NCI-H82 (cell line): ENCODE results near the gene GPR12.

Source experiments
- DNase-seq: peaks from one replicate; lab custom pipeline; 2025; lab: John Stamatoyannopoulos, UW

The GPR12 gene, protein sequence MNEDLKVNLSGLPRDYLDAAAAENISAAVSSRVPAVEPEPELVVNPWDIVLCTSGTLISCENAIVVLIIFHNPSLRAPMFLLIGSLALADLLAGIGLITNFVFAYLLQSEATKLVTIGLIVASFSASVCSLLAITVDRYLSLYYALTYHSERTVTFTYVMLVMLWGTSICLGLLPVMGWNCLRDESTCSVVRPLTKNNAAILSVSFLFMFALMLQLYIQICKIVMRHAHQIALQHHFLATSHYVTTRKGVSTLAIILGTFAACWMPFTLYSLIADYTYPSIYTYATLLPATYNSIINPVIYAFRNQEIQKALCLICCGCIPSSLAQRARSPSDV

DNA sequence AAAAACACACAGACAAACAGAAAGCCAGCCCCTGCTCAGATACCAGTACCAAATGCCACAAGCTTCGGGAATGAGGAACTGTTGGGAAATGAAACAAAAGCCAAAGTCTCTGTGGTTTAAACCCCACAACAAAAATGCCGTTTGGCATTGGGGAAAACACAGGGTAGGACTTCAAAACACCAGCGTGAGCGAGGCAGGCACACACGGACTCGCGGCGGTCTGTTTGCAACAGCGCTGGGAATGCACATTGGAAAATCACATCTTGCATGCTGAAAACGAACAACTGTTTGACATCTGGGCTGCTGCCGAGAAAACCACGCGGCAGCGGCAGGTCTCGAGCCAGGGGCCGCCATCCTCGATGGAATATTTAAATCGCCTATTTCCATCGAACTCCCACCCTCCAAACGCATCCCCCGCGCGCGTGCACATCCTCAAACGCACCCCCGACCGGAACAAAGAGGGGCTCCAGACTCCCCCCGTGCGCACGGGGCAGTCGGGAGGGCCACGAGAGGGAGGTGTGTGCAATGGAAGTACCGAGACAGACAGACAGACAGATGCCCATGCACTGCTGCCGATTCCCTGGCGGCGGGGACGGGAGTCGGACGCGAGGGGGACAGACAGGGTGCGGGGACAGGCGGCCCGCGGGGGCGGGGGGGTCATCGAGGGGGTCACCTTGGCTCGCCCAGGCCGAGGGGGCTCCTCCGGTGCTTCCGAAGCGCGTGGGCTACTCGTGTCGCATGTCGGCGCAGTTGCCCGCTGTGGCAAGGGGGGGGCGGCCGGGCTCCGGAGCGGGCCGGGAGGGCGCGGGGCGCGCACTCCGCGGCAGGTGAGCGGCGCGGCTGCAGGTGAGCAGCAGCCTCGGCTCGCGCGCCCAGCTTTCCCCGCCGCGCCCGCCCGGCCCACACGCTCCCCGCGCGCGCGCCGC is at the start of gene GPR12:
Gene GPR12, minus strand, starts transcription at position 880 of the 925 bp plus-strand sequence. CDS start 959 bp downstream, outside the sequence.
- no peak for DNase-seq

DNA sequence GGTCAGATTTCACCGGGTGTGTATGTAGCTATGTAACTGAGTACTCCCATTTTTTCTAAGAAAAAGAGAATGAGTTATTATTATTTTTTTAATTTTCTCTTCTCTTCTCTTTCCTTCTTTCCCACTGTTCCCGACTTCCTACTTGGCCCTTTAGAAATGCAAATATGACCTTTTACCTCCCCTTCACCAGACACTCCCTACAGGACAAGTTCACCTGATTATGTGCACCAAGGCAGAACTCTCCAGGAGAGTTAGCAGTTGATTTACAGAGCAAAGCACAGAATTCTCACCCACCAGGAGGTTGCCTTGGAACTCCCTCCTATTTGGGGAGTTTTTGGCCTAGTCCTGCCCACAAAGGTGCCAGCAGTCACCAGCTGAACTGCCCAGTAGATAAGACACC is 49.5 kb upstream of the GPR12 start:
- DNase-seq = no peak

DNA sequence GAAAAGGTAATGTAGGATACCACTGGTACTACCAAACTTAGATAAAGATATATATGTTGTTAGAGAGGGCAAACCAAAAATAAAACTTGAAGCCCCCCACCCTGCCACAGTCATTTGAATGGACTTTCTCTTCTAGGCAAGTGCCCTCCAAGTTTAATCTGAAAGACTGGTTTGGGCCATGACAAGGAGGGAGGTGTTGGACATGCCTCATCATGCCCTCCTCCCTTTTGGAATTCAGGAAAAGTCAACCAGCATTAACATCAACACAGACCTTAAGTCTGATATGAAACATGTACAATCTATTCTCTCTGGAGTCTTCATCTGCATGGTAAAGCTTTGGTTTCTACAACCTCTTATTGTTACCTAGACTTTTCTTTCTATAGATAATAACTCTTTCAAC is 46.3 kb upstream of the GPR12 start:
- DNase-seq = no peak

DNA sequence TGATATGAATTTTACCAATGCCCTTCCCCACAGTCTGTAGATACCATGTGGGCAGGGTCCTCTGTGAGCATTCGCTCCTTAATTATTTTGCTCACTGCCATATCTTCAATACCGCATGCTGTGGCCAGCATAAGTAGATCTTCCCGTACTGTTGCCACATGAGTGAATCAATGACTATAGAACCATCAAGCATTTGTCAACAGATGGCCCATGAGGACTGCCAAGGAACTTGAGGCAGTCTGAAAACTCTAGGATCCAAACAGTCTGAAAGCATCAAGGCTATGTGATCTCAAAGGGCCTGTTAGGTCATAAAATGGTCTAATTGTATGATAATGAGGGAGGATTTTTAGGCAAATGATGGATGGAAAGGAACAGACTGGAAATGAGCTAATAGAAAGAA is 27.4 kb upstream of the GPR12 start:
- DNase-seq = no peak

DNA sequence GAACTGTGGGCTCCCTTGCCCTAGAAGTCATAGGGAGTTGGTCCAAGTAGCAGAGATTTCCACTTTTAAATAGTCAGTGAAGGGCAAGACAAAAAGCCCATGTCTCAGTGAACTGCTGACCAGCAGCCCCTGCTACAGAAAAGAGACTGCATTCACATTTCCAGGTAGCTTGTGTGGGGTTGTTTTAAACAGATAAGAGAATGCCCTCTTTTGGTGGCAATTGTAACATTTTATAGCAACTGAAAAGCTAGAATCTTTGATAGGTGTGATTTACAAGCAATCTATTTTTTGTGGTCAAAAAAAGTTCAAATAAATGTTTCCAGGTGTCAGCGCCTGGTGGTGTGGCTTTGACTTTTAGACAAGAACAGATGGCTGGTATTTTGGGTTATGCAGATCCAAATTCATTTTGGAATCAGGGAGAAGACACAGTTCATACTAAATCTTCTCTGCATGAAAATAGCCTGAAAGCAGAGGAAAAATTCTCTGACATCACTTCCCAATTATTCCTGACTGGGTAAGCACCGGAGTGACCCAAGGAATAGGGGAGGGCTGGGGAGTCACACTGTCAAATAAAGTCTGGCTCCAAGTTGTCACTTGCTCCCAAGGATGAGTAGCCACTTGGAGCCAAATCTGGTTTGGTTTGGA is 26.2 kb upstream of the GPR12 start:
- DNase-seq = no peak

DNA sequence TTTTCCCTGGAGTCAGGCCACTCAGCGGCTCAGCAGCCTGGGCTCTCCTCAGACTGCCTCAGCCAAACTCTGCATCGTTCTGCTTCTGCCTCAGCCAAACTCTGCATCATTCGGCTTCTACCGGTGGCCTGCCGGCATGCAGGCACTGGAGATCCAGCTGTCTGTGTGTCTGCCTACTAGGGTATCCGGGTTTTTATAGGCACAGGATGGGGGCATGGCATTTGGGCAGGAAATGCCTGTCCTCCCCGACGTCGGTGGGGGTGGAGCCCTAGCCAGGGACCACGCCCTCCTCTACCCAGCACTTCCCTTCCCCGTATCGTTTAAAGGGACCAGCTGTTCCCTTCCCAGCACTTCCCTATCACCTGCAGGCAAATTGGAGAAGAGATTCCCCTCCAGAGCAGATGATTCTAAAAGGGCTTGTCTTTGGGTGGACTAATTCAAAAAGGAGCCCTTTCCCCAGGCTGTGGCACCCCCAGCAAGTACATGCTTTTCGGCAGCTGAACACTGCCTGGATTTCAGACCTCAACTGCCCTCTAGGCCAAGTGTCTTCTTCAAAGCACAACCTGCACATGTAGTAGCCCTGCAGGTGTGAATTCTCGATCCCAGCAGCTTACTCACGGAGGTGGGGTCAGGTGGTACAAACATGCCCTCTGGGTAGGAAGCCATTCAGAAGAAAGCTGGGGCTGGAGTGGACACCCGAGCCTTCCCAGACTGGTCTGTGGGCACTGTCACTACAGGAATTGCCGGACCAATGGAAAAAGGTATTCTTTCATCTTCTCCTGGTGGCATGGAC is 25.4 kb upstream of the GPR12 start:
- DNase-seq = peak; percentile 51

DNA sequence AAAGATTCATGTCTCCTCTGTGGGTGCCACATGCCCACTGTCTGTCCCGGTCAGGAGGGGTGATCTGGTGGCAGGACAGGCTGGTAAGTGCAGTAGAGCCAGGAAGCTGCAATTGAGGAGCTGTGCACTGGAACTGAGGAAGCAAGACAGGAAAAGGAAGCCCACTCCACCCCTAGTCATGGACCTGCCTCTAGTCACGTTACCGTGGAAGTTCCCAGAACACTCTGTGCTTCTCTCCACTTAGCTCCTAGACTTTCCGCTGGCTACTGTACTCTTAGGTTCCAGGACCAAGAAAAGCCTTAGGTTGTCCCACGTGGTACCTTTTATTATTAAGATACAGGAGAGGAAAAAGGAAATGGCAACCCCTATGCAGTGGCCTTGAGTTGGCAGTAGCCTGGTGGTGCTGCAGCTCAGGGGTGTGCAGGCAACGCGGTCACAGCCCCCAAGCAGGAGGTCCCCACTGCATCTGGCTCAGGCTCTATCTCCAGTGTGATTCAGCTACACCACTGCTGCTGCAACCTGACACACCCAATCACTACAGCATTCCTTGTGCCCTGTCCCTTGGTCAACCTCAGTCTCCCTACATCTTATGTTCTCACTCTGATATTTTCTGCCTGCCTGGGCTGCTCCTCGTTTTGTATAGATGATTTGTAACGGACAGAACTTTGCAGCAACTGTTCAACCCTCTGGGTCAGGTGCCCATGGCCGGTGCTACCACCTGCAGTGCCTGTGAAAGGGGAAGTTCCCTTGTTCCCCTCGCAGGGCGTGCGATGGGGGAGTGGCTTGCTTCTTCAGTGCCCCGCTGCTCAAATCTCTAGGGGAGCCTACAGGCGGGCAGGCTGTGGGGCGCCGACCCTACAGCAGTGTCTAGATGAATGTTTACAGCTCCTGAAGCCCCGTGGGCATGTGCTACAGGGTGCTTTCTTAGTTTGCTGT is 24.4 kb upstream of the GPR12 start:
- no peak for DNase-seq

DNA sequence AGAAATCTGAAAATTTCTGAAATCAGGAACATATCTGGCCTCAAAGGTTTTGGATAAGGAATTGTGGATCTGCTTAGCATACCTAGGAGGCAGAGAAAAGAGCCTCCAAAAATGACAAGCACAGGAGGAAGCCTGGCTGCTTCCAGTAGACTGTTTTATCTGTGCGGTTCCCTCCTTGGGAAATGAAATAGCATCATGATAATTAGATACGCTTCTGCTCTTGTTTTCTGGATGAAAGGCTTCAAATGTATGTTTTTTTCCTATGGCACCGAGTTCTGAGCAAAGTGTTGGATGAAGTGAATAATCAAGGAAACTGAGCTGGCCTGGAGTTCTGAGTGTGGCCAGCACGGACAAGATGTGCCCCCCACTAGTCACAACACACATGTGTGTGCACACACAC is 19.8 kb upstream of the GPR12 start:
- DNase-seq = no peak

DNA sequence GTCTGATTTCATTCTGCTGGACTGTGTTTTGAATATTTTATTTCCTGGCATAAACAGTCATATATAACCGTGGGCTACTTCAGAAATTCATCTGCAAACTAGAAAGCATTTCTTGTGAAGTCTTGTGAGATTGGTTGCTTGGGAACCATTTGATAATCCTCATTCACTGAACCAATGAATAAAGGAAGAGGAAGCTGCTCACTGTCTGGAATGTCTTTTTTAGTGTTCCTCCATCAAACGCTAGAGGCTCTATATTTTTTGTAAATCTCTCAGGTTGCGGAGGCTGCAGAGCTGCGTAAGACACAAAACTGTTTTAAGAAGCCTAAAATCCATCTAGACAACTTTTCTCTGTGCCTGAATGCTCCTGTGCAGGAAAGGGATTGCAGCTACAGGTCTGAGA is 18.7 kb upstream of the GPR12 start:
- DNase-seq = no peak

DNA sequence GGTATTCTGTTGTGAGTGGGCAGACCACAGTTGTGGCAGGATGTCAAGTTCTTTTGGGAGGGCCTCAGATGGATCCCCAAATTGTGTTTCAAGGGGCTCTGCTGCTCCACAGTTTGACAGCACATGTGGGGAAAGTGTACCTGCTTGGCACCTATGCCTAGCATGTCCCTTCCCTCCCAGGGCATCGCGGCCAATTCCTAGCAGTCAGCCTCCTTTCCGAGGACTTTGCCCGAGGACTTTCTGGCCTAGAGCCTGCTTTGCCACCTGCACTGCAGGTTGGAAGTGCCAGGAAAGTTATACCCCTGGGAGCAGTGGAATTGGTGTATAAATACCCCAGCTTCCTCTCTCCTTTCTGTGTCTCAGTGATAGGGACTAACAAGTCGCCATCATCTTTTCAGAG is 11.9 kb upstream of the GPR12 start:
- DNase-seq = no peak

DNA sequence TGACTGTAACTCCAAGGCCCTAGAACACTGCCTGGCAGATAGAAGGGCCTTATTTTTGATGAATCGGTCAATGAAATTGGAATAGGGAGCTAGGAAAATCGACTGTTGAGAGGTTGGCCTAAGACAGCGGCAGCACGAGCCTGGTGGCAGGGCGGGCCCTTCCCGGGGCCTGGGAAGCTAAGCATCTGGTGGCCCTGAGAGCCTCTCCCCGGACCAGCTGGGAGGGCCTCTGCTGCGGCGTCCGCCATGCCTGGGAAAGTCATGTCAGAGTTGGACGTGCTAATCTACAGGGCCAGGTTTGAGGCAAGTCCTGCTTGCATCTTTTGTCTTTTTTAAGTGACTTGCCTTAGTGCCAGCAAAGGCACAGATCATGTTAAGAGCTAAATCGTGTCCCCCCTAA is 11.2 kb upstream of the GPR12 start:
- DNase-seq = peak; percentile 36

DNA sequence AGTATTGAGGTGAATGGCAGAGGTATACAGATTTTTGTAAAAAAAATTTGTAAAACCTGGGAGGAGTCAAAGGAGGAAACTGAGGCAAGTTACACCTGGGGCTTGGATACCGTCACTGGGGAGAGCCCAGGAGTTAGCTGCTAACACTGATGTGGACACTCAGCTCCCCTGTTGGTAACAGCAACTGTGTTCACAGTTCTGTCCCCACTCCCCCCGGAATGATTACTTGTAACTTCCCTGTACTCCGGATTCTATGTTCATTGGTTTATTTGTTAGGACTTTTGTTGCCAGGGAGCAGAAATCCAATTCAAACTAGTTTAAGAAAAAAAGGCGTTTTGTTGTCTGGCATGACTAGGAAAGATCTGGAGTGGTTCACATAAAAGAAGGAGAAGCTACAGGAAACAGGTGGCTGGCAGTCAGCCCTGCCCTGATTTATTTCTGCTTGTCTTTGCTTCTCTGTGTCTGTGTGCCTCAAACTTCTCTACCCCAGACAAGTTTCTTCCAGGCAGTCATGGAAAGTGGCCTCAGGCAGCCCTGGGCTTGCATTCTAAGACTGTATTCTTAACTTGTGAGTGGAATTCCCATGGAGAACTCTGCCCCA is 2.3 kb upstream of the GPR12 start:
- DNase-seq = no peak

DNA sequence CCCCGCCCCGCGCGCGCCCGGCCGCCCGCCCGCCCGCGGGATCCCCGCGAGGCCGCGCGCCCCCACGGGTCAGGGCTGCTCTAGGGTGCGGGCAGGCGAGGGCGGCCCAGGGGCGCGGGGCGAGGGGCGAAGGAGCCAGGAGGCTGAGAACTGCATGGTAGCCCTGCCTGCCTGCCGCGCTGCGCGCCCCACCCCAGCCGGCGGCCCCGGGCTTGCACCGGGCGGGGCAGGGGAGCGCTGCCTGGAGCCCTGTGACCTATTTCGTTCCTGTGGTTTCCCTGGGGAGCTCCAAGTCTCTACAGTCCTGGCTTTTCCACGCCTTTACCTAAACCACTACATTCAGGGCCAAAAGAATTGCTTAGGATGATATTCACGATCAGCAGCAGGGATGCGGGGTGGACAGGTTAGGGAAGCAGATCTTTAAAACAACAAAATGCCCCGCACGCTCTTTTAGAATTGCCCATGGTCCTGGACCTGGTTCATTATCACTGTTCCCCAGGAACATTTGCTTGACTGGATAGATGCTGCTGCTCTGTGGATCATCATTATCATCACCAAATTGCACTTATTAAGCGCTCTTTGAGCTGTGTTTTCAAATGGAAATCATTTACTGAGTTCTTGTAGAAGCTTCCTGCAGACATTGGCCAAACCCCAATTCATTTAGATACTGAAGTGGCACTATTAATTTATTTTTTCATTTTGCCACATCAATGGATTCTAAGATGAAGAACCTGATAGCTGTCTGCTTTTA is 421 bp upstream of the GPR12 start:
- no peak for DNase-seq

DNA sequence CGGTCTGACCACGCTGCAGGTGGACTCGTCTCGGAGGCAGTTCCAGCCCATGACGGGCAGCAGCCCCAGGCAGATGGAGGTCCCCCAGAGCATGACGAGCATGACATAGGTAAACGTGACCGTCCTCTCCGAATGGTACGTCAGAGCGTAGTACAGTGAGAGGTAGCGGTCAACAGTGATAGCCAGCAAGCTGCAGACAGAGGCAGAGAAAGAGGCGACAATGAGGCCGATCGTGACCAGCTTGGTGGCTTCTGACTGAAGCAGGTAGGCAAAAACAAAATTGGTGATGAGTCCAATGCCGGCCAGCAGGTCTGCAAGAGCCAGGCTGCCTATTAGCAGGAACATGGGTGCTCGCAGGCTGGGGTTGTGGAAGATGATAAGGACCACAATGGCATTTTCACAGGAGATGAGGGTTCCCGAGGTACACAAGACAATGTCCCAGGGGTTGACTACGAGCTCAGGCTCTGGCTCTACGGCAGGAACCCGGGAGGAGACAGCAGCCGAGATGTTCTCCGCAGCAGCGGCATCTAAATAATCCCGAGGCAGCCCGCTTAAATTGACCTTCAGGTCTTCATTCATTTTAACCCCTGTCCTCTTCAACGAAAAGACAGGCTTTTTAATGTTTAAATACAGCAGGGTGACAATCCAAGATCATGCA is 1.2 kb downstream of the GPR12 start:
- DNase-seq = peak; percentile 25

DNA sequence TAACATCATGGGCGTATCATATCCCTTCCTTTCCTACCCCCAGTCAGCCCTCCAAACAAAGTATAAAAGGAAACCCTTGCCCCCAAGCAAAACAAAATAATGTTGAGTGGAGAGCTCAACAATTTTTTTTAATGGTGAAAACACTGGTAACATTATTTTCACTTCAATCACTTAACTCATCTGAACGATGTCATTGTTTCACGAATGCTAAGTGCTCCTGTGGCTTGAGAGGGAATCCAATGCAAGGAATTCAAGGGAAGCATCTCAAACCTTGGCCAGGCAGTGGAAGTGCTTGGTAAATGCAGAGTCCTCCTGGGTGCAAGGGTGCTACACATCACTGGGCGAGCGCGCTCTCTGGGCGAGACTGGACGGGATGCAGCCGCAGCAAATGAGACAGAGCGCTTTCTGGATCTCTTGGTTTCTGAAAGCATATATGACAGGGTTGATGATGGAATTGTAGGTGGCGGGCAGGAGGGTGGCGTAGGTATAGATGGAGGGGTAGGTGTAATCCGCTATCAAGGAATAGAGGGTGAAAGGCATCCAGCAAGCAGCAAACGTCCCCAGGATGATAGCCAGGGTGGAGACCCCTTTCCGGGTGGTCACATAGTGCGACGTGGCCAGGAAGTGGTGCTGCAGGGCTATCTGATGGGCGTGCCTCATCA is 2.0 kb downstream of the GPR12 start:
- no peak for DNase-seq

DNA sequence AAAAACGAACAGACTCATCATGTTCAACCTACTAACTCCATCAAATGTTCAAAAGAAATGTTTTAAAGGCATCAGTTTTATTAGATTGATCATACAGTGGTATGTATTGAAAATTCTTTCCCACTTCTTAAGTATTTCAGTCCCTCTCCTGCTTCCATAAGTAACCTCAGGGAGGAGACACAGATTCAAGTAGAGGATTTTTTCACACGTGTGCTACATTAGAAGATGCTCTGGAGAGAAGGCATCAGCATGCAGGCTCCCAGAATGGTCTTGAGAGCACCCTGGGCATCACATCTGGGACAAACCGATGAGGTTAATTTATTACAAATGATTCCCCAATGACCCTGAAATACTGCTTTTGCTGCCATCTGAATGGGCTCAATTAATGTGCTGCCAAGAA is 3.6 kb downstream of the GPR12 start:
- peak; percentile 23 for DNase-seq

DNA sequence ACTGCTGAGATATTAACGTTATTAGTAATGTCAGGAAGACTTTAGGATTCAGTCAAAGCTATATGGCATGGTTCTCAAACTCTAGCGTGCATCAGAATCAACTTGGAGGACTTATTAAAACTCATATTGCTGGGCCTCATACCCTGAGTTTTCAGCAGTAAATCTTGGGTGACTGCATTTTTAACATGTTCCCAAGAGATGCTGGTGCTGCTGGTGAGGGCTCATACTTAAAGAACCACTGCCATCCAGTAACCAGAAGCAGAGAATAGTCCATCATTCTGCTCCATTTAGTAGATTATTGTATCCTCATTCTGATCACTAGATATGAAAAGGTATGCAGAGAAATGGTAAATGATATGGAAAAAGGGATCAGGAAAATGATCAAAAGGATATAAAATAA is 7.9 kb downstream of the GPR12 start:
- DNase-seq = no peak

DNA sequence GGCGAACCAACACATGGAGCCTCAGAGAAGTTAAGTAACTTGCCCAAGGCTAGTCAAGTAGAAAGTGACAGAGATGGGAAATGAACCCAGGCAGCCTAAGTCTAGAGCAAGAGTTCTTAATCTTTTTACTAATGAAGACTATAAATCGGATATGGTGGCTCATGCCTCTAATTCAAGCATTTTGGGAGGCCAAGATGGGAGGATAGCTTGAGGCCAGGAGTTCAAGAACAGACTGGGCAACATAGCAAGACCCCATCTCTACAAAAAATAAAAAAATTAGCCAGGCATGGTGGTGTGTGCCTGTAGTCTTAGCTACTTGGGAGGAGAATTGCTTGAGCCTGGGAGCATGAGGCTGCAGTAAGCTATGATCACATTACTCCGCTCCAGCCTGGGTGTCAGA is 10.7 kb downstream of the GPR12 start:
- DNase-seq = no peak

DNA sequence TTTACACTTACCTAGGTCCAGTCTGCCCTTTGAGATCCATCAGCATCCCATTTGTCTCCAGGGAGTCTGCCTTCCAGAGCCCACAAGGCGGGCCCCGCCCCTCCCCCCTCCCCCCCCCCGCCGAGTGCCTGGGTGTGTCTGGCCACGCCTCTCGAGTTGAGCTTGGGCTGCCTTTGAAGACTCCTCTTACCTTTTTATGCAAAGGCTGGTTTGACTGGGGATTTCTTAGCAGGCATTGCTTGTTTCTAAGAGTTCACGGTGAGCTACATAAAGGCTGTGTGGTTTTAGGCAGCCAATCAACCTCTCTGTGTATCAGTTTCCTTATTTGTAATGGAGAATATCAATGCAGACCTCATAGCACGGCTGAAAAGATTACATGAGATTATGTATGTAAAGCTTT is 11.3 kb downstream of the GPR12 start:
- peak; percentile 37 for DNase-seq
